NCI-H460 (cell line): ENCODE data around the gene VPS9D1. TPM values are rescaled to one million over a fixed set of nuclear protein-coding genes. Genes with fewer than 3 reads are reported as not detected.
"Not testable (repeated sequence)": the region's sequence is repeated elsewhere in the genome, so short reads cannot be mapped to it uniquely, and the experiment has no call there.

Experiments used
- DNase-seq: peaks from one replicate; pipeline ENCODE4 v3.0.0-alpha.2; 2016; ENCODE audit warnings: low read depth; ENCODE audit errors: extremely low read depth
- total RNA-seq: library from RNA; depleted of rRNA; stranded (reverse); fragments of >200 nt; shearing (Covaris generic); gene quantifications from 2 replicates; pipeline ENCODE4 v1.2.3, GENCODE V29; 2014; rRNA removed

The VPS9D1 gene
- total RNA-seq, 1 experiment from 2014 or later, result 6.3 TPM

DNA sequence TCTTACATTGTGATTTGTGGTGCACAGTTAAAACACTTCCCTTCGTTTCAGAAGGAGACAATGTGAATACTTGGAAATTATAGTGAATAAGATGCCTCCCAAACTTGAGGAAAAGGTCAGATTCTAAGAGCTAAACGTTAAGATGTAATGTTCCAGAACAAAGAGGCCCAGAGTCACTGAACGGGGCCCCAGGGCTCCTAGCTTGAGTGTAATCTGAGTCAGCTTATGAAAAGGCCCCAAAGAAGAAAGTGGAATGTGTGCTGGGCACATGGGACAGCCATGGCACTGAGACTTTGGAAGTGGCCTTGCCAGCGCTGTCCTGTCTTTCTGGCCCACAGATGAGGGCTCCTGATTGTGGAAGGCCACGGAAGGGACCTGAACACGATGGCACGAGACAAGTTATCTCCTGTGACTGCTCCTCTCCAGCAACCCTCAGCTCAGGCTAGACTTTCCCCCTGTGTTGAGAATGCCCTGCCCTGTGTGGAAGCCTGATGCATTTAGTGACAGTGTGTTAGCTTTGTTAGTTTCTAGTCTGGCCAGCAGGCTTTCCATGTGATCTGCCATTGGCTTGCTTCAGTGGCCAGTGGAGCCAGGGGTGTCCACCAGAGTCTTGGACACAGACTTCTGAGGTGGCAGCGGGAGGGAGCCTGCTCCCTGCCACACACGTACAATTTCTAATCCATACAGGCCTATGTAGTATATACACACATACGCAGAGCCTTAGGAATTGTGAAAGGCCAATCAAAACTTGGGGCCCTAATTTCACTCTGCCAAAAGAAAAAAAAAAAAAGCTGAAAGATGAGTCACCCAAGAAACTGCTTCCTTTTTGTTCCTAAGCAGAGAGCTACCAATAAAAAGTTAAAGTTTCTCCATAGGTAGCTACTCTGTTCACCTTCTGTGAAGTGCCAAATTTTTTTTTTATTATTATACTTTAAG, 49.9 kb downstream of the VPS9D1 start:
- DNase-seq, result no peak

GRCh38 chr16:89669755-89670154, 50.9 kb downstream of the VPS9D1 start:
- no peak for DNase-seq

- DNase-seq, result no peak
Measured at GRCh38 chr16:89668790-89669158, 51.9 kb downstream of the VPS9D1 start.

- DNase-seq, result no peak
Measured at GRCh38 chr16:89667633-89668032, 53.1 kb downstream of the VPS9D1 start.

DNA sequence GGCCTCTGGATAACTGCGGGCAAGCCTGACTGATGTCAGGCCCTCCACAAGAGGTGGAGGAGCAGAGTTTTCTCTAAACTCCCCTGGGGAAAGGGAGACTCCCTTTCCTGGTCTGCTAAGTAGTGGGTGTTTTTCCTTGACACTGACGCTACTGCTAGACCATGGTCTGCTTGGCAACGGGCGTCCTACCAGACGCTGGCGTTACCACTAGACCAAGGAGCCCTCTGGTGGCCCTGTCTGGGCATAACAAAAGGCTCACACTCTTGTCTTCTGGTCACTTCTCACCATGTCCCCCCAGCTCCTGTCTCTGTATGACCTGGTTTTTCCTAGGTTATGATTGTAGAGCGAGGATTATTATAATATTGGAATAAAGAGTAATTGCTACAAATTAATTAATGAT, 53.7 kb downstream of the VPS9D1 start:
- DNase-seq, result peak; percentile 44

- DNase-seq, result not testable (repeated sequence)
Measured at GRCh38 chr16:89664238-89664637, 56.5 kb downstream of the VPS9D1 start.

DNA sequence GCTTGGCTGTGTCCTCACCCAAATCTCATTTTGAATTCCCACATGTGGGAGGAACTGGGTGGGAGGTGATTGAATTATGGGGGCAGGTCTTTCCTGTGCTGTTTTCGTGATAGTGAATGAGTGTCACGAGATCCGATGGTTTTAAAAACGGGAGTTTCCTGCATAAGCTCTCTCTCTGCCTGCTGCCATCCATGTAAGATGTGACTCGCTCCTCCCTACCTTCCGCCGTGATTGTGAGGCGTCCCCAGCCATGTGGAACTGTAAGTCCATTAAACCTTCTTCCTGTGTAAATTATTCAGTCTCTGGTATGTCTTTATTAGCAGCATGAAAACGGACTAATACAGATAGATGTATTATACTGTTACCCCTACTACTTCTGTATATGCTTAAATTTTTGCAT, 59.5 kb downstream of the VPS9D1 start:
- DNase-seq, result no peak

DNA sequence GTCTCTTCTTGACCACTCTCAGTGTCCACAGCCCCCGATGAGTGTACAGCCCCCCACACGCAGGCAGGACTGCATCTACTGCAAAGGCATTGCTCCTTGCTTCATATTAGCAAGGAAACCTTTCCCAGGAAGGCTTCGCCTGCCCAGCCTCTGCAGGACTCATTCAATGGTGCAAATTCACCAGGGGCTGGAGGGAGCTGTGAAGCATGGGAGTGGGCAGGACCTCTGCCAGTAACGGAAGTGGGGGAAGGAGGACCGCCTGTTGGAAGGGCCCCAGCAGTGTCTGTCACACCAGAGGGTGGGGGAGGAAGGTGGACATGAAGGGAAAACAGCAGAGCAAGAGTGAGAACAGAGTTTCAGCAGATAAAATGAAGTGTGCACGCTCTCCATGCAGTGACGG, 60.6 kb downstream of the VPS9D1 start:
- DNase-seq, result no peak

GRCh38 chr16:89658221-89658879, 62.3 kb downstream of the VPS9D1 start:
- DNase-seq, result no peak

- DNase-seq, result peak; percentile 83
Measured at GRCh38 chr16:89657442-89658220, 63.1 kb downstream of the VPS9D1 start, which contains the start of the genes CHMP1A and SPATA33. TSS of gene CHMP1A (minus strand) at chr16:89657708. CDS start at chr16:89657588, 120 bp downstream. TSS of gene SPATA33 (plus strand) at chr16:89657836. CDS start at chr16:89657912, 76 bp downstream.

Other genes starting within 250 kb of the VPS9D1 start
- gene ANKRD11, start 230.3 kb downstream of the VPS9D1 start, total RNA-seq, result 49.2 and 56.1 TPM in 2 replicates
- gene SPG7, start 212.5 kb downstream of the VPS9D1 start, total RNA-seq, result 68.3 and 94.2 TPM in 2 replicates
- 6,150 and 6,947 TPM in 2 replicates for gene RPL13, start 160.2 kb downstream of the VPS9D1 start, total RNA-seq
- gene CPNE7, start 145.1 kb downstream of the VPS9D1 start, total RNA-seq, result 38.5 and 43.1 TPM in 2 replicates
- 0.17 TPM in 1 of 2 replicates, not detected in the other for gene DPEP1, start 107.3 kb downstream of the VPS9D1 start, total RNA-seq
- gene CHMP1A, start 63.2 kb downstream of the VPS9D1 start, total RNA-seq, result 47.8 and 51.3 TPM in 2 replicates
- gene SPATA33, start 63.1 kb downstream of the VPS9D1 start, total RNA-seq, result 4.0 and 4.8 TPM in 2 replicates
- gene CDK10, start 34.2 kb downstream of the VPS9D1 start, total RNA-seq, result 30.2 and 42.3 TPM in 2 replicates
- 14.4 and 14.9 TPM in 2 replicates for gene SPATA2L, start 19.2 kb downstream of the VPS9D1 start, total RNA-seq
- gene ZNF276, start 639 bp upstream of the VPS9D1 start, total RNA-seq, result 15.5 and 18.0 TPM in 2 replicates
- gene FANCA, start 95.7 kb upstream of the VPS9D1 start, total RNA-seq, result 22.6 and 32.5 TPM in 2 replicates
- gene SPIRE2, start 107.6 kb upstream of the VPS9D1 start, total RNA-seq, result 29.1 and 34.1 TPM in 2 replicates
- gene TCF25, start 152.7 kb upstream of the VPS9D1 start, total RNA-seq, result 70.3 and 71.4 TPM in 2 replicates
- 8.1 and 9.4 TPM in 2 replicates for gene MC1R, start 198.0 kb upstream of the VPS9D1 start, total RNA-seq
- 68.3 and 75.9 TPM in 2 replicates for gene TUBB3, start 202.4 kb upstream of the VPS9D1 start, total RNA-seq
- gene DEF8, start 227.9 kb upstream of the VPS9D1 start, total RNA-seq, result 47.8 and 55.4 TPM in 2 replicates